ENCODE results near the gene SPATA17. TPM values are rescaled to one million over a fixed set of nuclear protein-coding genes. Genes with fewer than 3 reads are reported as not detected.
A peak's percentile ranks its signal among the peaks of the same experiment; 100 is the strongest.

Gene SPATA17
- total and polyA plus RNA-seq, 2 of the 13 experiments (the other 11 are each of a cell fraction or from before 2014, with no cell fraction given), result 0.48 to 1.7 TPM

GRCh38 chr1:217630711-217631591 is at the start of gene SPATA17, which contains the start of gene GPATCH2 (continued):
- TF ChIP-seq GATAD1 (CRISPR knock-in tag; IDR thresholded peaks at IDR 0.05) (peak; percentile 78), CREB1 (IDR thresholded peaks at IDR 0.05) (no peak), CREB1 (CRISPR knock-in tag; IDR thresholded peaks at IDR 0.05) (no peak; the same call in 1 of the 2 replicates), MLXIP (CRISPR knock-in tag; IDR thresholded peaks at IDR 0.05; ENCODE audit: borderline replicate concordance) (no peak), AFF4 (CRISPR knock-in tag; IDR thresholded peaks at IDR 0.05) (no peak), E2F1 (CRISPR knock-in tag; IDR thresholded peaks at IDR 0.05) (no peak), RELA (CRISPR knock-in tag; IDR thresholded peaks at IDR 0.05) (no peak), DBP (CRISPR knock-in tag; IDR thresholded peaks at IDR 0.05; ENCODE audit: not compliant biosample characterization) (no peak), ZNF605 (CRISPR knock-in tag; IDR thresholded peaks at IDR 0.05) (peak; percentile 82), JDP2 (CRISPR knock-in tag; IDR thresholded peaks at IDR 0.05; ENCODE audit: borderline replicate concordance) (no peak), ZNF234 (CRISPR knock-in tag; conservative IDR thresholded peaks at IDR 0.05) (no peak), ONECUT2 (CRISPR knock-in tag; IDR thresholded peaks at IDR 0.05) (0 out of 2 replicates have a peak, but pooled peaks have one; percentile 8), RXRB (CRISPR knock-in tag; IDR thresholded peaks at IDR 0.05; ENCODE audit: borderline replicate concordance) (peak; percentile 36), HOXA3 (CRISPR knock-in tag; IDR thresholded peaks at IDR 0.05) (peak; percentile 20), ZFX (CRISPR knock-in tag; IDR thresholded peaks at IDR 0.05; ENCODE audit: low read depth) (peak; percentile 97), TFDP1 (CRISPR knock-in tag; IDR thresholded peaks at IDR 0.05; ENCODE audit: borderline replicate concordance) (peak; percentile 17; the same call in 1 of the 2 replicates), TFE3 (CRISPR knock-in tag; IDR thresholded peaks at IDR 0.05) (no peak; the same call in 1 of the 2 replicates)

Data from HepG2 (cell line).